ENCODE results near the gene LANCL3.
"Not testable (repeated sequence)": the region's sequence is repeated elsewhere in the genome, so short reads cannot be mapped to it uniquely, and the experiment has no call there.

The LANCL3 gene

DNA sequence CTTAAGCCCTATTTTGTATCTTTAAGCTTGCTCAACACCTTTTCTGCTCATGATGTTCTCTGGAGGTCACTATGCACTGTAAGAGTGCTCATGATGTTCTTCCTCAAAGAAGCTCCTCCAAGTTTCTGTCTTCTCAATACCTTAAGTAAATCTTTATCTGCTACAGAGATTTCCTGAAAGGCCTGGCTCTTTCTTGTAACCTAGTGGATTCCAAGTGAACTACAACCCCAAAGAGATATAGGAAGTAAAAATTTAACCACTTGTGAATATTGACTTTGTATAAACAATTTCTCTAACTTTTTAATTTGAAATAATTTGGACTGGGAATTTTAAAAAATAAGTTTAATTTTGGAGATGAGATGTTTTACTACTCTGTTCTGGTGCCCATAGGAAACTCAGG, 74.8 kb downstream of the LANCL3 start:
- no peaks in the 10 kb centered on the region for H3K27me3 Mint-ChIP-seq
- no peaks in the 10 kb centered on the region for H3K4me1 Mint-ChIP-seq (ENCODE audit: low read depth)
- no peaks in the 10 kb centered on the region for H3K9me3 Mint-ChIP-seq
- no peaks in the 10 kb centered on the region for H3K36me3 Mint-ChIP-seq (ENCODE audit: low read depth)
- H3K27ac Mint-ChIP-seq = no peak overlapping the region
- H3K4me3 Mint-ChIP-seq = no peak overlapping the region
- intact Hi-C loops (cut with micrococcal nuclease) = no loop called here

DNA sequence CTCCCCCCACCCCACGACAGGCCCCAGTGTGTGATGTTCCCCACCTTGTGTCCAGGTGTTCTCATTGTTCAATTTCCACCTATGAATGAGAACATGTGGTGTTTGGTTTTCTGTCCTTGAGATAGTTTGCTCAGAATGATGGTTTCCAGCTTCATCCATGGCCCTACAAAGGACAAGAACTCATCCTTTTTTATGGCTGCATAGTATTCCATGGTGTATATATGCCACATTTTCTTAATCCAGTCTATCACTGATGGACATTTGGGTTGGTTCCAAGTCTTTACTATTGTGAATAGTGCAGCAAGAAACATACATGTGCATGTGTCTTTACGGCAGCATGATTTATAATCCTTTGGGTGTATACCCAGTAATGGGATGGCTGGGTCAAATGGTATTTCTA, 79.4 kb downstream of the LANCL3 start:
- H3K4me3 Mint-ChIP-seq; intact Hi-C loops (cut with micrococcal nuclease); H3K4me1 Mint-ChIP-seq (ENCODE audit: low read depth); H3K9me3 Mint-ChIP-seq; H3K27ac Mint-ChIP-seq; H3K36me3 Mint-ChIP-seq (ENCODE audit: low read depth); H3K27me3 Mint-ChIP-seq: not testable (repeated sequence)

DNA sequence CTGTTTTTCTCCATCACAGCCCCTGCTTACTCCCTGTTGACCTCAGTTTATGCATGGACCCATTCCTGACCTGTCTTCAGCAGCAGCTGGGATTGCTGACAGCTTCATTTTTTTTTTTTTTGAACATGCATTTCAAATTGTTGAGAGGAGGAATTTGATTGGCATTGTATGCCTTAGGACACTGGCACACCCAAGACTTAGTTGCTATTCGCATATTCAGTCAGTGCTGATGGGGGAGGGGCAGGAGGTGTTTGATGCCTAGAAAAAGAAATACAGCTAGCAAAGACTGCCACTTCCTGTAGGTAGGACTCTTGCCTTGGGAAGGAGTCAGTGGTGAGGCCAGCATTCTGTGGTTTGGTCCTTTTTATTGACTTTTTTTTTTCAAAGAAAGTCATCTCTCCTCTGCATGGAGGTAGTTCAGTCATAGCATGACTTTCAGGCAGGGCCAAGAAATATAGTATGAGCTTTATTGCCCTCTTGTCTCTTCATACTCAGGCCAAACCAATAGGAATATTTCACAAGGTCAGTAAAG, 80.5 kb downstream of the LANCL3 start:
- no peaks in the 10 kb centered on the region for H3K27me3 Mint-ChIP-seq
- intact Hi-C loops (cut with micrococcal nuclease) = no loop called here
- H3K9me3 Mint-ChIP-seq = no peaks in the 10 kb centered on the region
- H3K36me3 Mint-ChIP-seq (ENCODE audit: low read depth) = no peaks in the 10 kb centered on the region
- H3K4me1 Mint-ChIP-seq (ENCODE audit: low read depth) = no peaks in the 10 kb centered on the region
- H3K4me3 Mint-ChIP-seq = no peak overlapping the region
- H3K27ac Mint-ChIP-seq = no peak overlapping the region

DNA sequence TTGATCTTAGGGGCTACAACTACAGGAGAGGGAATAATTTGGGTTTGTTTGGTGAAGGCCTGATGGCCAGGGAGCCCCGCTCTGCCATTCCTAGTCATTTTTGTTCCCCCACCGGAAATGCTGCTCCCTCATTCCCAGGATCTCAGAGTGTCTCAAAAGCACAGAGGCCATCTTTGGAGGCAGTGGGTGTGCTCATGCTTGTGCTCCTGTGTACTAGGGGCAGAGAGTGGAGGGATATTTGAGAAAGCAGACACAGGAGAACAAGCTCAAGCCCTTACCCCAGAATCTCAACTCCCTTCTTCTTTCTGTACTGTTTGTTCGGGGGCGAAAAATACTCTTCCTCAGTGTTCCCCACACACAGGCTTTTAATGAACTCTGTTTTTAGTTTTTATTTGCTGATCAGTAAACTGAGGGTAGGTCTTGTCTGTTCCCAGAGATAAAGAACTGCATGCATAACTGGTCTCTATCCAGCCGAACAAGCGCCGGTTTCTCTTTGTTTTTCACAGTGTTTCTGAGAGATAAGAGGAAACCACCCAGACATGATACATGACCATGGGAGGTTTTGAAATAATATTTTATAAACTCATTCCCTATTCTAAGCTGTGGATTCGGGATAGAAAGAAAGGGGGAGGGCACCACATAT, 81.2 kb downstream of the LANCL3 start:
- Mint-ChIP-seq H3K27ac (no peak overlapping the region), H3K9me3 (no peaks in the 10 kb centered on the region), H3K36me3 (ENCODE audit: low read depth) (no peaks in the 10 kb centered on the region), H3K4me3 (no peak overlapping the region), H3K4me1 (ENCODE audit: low read depth) (no peaks in the 10 kb centered on the region), H3K27me3 (no peaks in the 10 kb centered on the region)
- intact Hi-C loops (cut with micrococcal nuclease) = no loop called here

DNA sequence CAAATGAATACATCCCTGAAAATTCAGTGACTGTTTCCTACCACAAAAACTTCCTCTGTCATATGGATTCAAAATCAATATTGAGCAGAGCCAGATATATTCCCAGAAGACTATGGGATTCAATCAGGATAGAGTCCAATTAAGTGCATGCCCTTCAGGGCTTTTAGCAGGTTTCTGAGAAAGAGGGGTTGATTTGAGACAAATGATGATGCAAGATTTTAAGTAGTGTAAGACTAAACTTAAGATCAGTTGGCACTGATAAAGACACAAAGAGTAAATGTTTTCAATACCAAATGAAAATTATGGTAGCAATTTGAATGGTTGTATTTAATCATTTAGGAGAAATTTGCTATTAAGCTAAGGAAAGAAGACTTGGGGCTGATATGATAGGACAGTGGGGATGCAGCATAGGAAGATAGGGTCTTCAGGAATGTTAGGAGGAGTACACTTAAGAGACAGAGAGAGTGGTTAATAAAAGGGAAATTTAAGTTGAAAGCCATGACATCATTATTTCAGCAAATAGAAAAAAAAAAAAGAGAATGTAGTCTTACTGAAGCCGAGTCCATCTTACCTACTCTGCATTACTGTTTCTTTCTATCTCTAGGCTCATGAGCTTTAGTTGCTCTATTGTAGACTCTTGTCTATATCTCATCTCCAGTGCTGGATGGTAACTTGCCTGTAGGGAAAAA, 82.1 kb downstream of the LANCL3 start:
- Mint-ChIP-seq H3K9me3 (no peaks in the 10 kb centered on the region), H3K27ac (no peak overlapping the region), H3K36me3 (ENCODE audit: low read depth) (no peaks in the 10 kb centered on the region), H3K27me3 (no peaks in the 10 kb centered on the region), H3K4me3 (no peak overlapping the region), H3K4me1 (ENCODE audit: low read depth) (no peaks in the 10 kb centered on the region)
- intact Hi-C loops (cut with micrococcal nuclease) = no loop called here

DNA sequence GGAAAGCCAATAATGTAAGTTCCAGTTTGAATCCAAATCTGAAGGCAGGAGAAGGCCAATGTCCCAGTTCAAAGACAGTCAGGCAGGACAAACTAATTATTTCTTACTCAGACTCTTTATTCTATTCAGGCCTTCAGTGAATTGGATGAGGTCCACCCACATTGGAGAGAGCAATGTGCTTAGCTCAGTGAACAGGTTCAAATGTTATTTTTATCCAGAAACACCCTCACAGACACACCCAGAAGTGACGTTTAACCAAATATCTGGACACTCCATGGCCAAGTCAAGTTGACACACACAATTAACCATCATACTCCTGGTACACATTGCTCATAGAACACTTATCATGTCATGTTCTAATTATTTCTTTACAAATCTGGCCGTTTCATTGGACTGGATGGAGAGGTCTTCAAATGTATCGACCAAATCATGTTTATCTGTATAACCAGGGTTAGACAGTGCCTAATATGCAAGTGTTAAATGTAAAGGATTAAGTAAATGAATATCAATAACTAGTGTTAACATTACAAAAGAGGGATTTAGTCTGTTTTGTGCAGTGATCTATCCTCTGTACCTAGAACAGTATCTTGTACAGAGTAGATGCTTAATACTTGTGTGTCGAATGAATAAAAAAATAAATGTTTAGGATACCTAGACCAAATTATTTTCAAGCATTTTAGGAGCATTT, 87.0 kb downstream of the LANCL3 start:
- Mint-ChIP-seq H3K4me1 (ENCODE audit: low read depth) (no peaks in the 10 kb centered on the region), H3K9me3 (no peaks in the 10 kb centered on the region), H3K27me3 (no peaks in the 10 kb centered on the region), H3K27ac (no peak overlapping the region), H3K36me3 (ENCODE audit: low read depth) (no peaks in the 10 kb centered on the region), H3K4me3 (no peak overlapping the region)
- intact Hi-C loops (cut with micrococcal nuclease) = no loop called here

DNA sequence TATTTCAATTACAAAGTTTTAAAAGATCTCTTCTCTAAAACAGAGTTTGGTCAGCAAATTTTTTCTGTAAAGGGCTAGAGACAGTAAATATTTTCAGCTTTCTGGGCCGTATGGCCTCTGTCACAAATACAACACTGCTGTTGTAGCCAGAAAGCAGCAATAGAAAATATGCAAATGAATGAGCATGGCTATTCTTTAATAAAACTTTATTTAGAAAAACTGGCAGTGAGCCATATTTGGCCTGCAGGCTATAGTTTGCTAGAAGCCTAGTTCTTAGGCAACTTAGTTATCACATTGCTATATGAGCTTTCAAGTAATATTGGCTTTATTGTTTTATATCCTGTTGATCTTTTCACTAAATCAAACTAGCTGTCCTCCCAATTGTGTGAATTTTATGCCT, 87.6 kb downstream of the LANCL3 start:
- no peak overlapping the region for H3K27ac Mint-ChIP-seq
- no peak overlapping the region for H3K4me3 Mint-ChIP-seq
- no peaks in the 10 kb centered on the region for H3K27me3 Mint-ChIP-seq
- intact Hi-C loops (cut with micrococcal nuclease) = no loop called here
- no peaks in the 10 kb centered on the region for H3K4me1 Mint-ChIP-seq (ENCODE audit: low read depth)
- H3K9me3 Mint-ChIP-seq = no peaks in the 10 kb centered on the region
- no peaks in the 10 kb centered on the region for H3K36me3 Mint-ChIP-seq (ENCODE audit: low read depth)

DNA sequence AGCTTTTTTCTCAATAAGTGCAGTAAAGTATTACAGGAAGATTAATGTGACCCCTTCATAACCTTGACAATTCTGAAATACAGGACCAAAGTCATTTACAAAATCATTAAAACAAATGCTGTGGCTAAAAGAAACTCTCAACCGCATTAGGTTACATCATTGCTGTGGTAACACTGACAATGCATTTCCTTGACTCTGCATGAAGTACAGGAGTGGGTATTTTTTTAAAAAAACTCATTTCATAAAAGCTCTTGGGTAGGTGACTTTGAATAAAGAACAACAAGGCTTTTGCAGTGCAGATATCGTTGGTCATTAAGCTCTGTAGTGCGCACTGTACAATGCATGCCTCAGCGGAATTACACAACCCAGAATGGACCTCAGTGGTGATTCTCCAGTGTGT, 90.7 kb downstream of the LANCL3 start:
- H3K4me1 Mint-ChIP-seq (ENCODE audit: low read depth) = no peaks in the 10 kb centered on the region
- no peaks in the 10 kb centered on the region for H3K27me3 Mint-ChIP-seq
- no peak overlapping the region for H3K4me3 Mint-ChIP-seq
- intact Hi-C loops (cut with micrococcal nuclease) = no loop called here
- H3K9me3 Mint-ChIP-seq = no peaks in the 10 kb centered on the region
- H3K36me3 Mint-ChIP-seq (ENCODE audit: low read depth) = no peaks in the 10 kb centered on the region
- H3K27ac Mint-ChIP-seq = no peak overlapping the region

DNA sequence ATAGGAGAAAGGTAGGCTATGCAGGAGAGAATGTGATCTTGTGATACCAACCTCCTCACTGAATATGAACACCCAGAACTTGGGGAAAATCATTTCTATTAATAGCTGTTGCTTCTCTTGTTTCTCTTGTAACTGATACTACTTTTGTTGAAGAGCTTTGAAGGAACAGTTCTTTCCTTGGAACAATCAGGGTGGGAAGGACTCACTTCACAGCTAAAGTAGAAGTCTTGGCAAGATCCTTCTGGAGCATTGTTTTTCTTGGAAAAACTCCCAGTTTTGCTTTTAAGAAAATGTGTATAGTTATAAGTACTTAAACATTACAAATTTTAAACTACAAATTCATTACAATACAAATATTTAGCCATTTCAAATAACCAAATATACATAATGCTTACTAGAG, 95.1 kb downstream of the LANCL3 start:
- H3K4me3 Mint-ChIP-seq = no peak overlapping the region
- peaks cover 2% of the 10 kb centered on the region for H3K27me3 Mint-ChIP-seq
- intact Hi-C loops (cut with micrococcal nuclease) = no loop called here
- no peak overlapping the region for H3K27ac Mint-ChIP-seq
- H3K36me3 Mint-ChIP-seq (ENCODE audit: low read depth) = no peaks in the 10 kb centered on the region
- H3K9me3 Mint-ChIP-seq = no peaks in the 10 kb centered on the region
- no peaks in the 10 kb centered on the region for H3K4me1 Mint-ChIP-seq (ENCODE audit: low read depth)

DNA sequence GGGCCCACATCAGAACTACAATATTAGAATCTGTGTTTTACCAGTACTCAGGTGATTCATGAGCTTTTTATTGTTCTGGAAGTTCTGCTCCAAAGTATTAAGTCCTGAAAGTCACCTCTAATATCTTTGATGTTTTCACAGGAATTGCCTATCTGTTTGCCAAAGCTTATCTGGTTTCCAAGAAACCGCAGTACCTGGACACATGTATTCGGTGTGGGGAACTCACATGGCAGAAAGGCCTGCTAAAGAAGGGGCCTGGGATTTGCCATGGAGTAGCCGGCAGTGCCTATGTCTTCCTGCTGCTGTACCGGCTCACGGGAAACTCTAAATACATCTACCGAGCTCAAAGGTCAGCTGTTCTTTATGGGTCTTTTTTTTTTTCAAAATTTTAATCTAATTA, 95.7 kb downstream of the LANCL3 start:
- no peaks in the 10 kb centered on the region for H3K9me3 Mint-ChIP-seq
- no peaks in the 10 kb centered on the region for H3K4me1 Mint-ChIP-seq (ENCODE audit: low read depth)
- intact Hi-C loops (cut with micrococcal nuclease) = no loop called here
- H3K36me3 Mint-ChIP-seq (ENCODE audit: low read depth) = no peaks in the 10 kb centered on the region
- no peak overlapping the region for H3K4me3 Mint-ChIP-seq
- peaks cover 3% of the 10 kb centered on the region for H3K27me3 Mint-ChIP-seq
- H3K27ac Mint-ChIP-seq = no peak overlapping the region

DNA sequence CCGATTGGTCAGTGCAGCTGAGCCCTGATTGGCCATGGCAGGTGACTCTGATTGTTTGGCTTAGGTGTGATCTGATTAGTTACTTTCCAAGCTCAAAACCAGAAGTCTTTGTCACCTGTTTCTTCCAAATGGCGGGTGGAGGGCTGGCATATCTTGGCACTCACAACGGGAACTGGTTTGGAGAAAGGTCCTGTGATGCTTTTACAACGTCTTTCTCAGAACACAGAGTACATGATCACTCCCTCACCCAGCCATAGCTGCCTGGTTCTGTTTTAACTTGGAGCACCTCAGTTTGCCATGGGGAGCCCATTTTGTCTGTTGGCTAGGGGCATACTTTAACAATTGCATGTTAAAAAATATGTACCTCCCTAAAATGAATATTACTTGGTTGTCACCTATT, 101.1 kb downstream of the LANCL3 start:
- no peaks in the 10 kb centered on the region for H3K4me1 Mint-ChIP-seq (ENCODE audit: low read depth)
- intact Hi-C loops (cut with micrococcal nuclease) = no loop called here
- H3K27ac Mint-ChIP-seq = no peak overlapping the region
- no peaks in the 10 kb centered on the region for H3K9me3 Mint-ChIP-seq
- H3K4me3 Mint-ChIP-seq = no peak overlapping the region
- no peaks in the 10 kb centered on the region for H3K36me3 Mint-ChIP-seq (ENCODE audit: low read depth)
- H3K27me3 Mint-ChIP-seq = peaks cover 3% of the 10 kb centered on the region

DNA sequence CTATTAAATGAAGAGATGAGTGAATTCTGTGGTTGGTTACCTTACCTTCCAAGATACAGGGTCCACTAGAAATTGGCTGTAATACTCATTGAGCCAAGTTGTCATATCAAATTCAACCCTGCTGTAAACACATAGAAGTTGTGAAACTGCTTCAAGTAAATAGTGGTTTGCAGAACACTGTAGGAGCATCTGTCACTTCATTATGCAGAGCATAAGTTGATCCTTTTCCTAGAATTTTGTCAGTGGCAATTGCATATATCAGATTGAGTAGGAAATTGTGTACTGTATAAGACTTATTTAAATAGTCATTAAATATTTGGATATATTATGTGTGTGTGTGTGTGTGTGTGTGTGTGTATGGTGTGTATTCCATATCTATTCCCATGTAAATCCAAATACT, 105.3 kb downstream of the LANCL3 start:
- intact Hi-C loops (cut with micrococcal nuclease) = no loop called here
- H3K4me1 Mint-ChIP-seq (ENCODE audit: low read depth) = no peaks in the 10 kb centered on the region
- no peaks in the 10 kb centered on the region for H3K27me3 Mint-ChIP-seq
- no peaks in the 10 kb centered on the region for H3K36me3 Mint-ChIP-seq (ENCODE audit: low read depth)
- H3K4me3 Mint-ChIP-seq = no peak overlapping the region
- H3K9me3 Mint-ChIP-seq = no peaks in the 10 kb centered on the region
- no peak overlapping the region for H3K27ac Mint-ChIP-seq

DNA sequence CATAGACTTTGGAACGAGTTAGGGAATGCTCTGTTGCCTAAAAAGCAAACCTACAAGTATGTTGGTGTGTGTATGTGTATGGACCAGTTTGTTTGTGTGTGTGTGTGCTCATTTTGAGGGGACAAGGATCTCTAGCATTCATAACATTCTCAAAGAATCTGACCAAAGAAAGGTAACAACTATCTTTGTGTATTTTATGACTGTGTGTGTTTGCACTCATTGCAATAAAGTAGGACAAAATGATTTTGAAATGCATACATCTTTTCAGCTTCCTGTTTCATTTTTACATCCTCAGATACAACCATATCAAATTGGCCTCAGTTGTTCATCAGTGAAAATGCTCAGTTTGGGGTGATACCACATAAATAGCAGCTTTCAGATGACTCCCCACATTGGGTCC, 105.8 kb downstream of the LANCL3 start:
- H3K27ac Mint-ChIP-seq = no peak overlapping the region
- H3K27me3 Mint-ChIP-seq = no peaks in the 10 kb centered on the region
- H3K9me3 Mint-ChIP-seq = no peaks in the 10 kb centered on the region
- intact Hi-C loops (cut with micrococcal nuclease) = no loop called here
- H3K4me1 Mint-ChIP-seq (ENCODE audit: low read depth) = no peaks in the 10 kb centered on the region
- no peaks in the 10 kb centered on the region for H3K36me3 Mint-ChIP-seq (ENCODE audit: low read depth)
- no peak overlapping the region for H3K4me3 Mint-ChIP-seq

DNA sequence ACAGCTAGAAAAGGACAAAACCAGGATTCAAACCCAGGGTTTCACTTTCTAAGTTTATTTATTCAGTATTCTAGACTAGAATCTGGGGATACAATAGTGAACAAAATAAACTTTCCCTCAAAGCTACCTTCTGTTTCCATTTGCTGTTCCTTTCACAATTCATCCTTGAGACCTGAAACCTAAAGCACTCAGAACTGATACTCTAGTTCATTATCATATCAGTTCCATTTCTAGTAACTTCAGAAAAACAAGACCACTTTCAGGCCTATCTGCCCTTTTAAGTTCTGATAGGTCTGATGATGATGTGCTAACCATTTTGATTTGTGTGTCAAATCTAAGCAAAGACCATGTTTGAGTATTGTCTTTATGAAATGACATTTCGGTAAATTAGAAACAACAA, 106.3 kb downstream of the LANCL3 start:
- Mint-ChIP-seq H3K27me3 (no peaks in the 10 kb centered on the region), H3K9me3 (no peaks in the 10 kb centered on the region), H3K36me3 (ENCODE audit: low read depth) (no peaks in the 10 kb centered on the region), H3K27ac (no peak overlapping the region), H3K4me3 (no peak overlapping the region), H3K4me1 (ENCODE audit: low read depth) (no peaks in the 10 kb centered on the region)
- intact Hi-C loops (cut with micrococcal nuclease) = no loop called here

All from dendritic cell treated with granulocyte-macrophage colony-stimulating factor and Interleukin-4, amounts not matched to agents 40 ng/mL and 50 ng/mL, for 4 days (primary cell).